K562 (cell line): Measurements from ENCODE around the gene VAC14. TPM values are rescaled to one million over a fixed set of nuclear protein-coding genes. Genes with fewer than 3 reads are reported as not detected.

Source experiments
- ATAC-seq: fragments of 200-7000 bp; cut with Tn5 transposase; 3 replicates; pipeline ENCODE4 v1.9.1; 2020; ENCODE audit warnings: moderate library complexity
- BruUV-seq: library from RNA; stranded (reverse); fragments of 400-500 nt; replicated peaks from 2 replicates; lab custom pipeline; 2021; lab: Mats Ljungman, UMichigan
- CTCF ChIA-PET: fragments of 300-600 bp; formaldehyde crosslinking; extraction: SDS; loops from one replicate; lab custom pipeline; 2021; ENCODE audit warnings: low intra/inter-chr PET ratio; lab: Yijun Ruan, JAX
- POLR2A ChIA-PET: fragments of 300-600, 350-650 bp; sonication (Branson Sonifier 250); formaldehyde crosslinking; extraction: SDS; loops from one replicate; lab custom pipeline; 2021; ENCODE audit warnings: antibody characterized with exemption, inconsistent platforms; lab: Yijun Ruan, JAX
- DNase-seq, 4 experiments: peaks; one replicate each; pipeline versions ENCODE4 v3.0.0 to v3.0.0-alpha.2; 2011 to 2018; ENCODE audit warnings: low spot score in 3 of 4, mixed read lengths in 3 of 4; ENCODE audit errors: extremely low read depth in 1 of 4
- FAIRE-seq: peaks from 2 replicates; lab custom pipeline; 2011; peaks lifted over from hg19 to GRCh38; lab: Jason Lieb, UNC
- H2AFZ ChIP-seq: 2 replicates; pipeline ENCODE4 v1.6.0; 2011; ENCODE audit warnings: low read depth, low read length, control low read depth, inconsistent platforms
- H3K27ac ChIP-seq: fragments of 200-600 bp; 3 replicates; pipeline ENCODE4 v1.8.0; 2011; ENCODE audit warnings: low read depth, mild to moderate bottlenecking, control low read depth, inconsistent platforms, low read length, moderate library complexity, mixed read lengths; ENCODE audit errors: extremely low read depth
- H3K27me3 ChIP-seq, 2 experiments: fragments of 300-600 bp in 1 of 2; 2 replicates in 1 of 2; 3 replicates in 1 of 2; pipeline versions ENCODE4 v1.6.0 to v1.8.0; 2011; ENCODE audit warnings: inconsistent platforms in 2 of 2, low read length in 2 of 2, mild to moderate bottlenecking in 1 of 2, mixed read lengths in 1 of 2, moderate library complexity in 1 of 2; ENCODE audit not compliant: control insufficient read depth in 2 of 2, insufficient read depth in 2 of 2
- H3K36me3 ChIP-seq: fragments of 300-600 bp; 3 replicates; pipeline ENCODE4 v1.8.0; 2011; ENCODE audit warnings: mild to moderate bottlenecking, low read length, inconsistent platforms; ENCODE audit not compliant: control insufficient read depth, insufficient read depth
- H3K4me1 ChIP-seq, 2 experiments: fragments of 200-600 bp in 1 of 2; replicated peaks in 1 of 2; 2 replicates in 1 of 2; 3 replicates in 1 of 2; pipeline versions ENCODE4 v1.5.1 to v1.8.0; 2011; ENCODE audit warnings: inconsistent platforms in 2 of 2, low read length in 2 of 2, mild to moderate bottlenecking in 1 of 2, mixed read lengths in 1 of 2, moderate library complexity in 1 of 2; ENCODE audit not compliant: control insufficient read depth in 2 of 2, insufficient read depth in 2 of 2
- H3K4me2 ChIP-seq: 2 replicates; pipeline ENCODE4 v1.6.1; 2011; ENCODE audit warnings: low read length, control low read depth, inconsistent platforms, mixed read lengths; ENCODE audit not compliant: insufficient read depth
- H3K4me3 ChIP-seq: fragments of 200-600 bp; sonication (generic), shearing (Covaris generic); 2 replicates; pipeline ENCODE4 v1.5.1; 2016; ENCODE audit warnings: control low read depth, inconsistent platforms
- H3K79me2 ChIP-seq: fragments of 200-600 bp; 3 replicates; pipeline ENCODE4 v1.8.0; 2011; ENCODE audit warnings: low read length, inconsistent platforms; ENCODE audit not compliant: control insufficient read depth, insufficient read depth
- H3K9ac ChIP-seq, 2 experiments: 2 replicates each; pipeline versions ENCODE4 v1.6.0 to v1.6.1; 2011; ENCODE audit warnings: low read depth in 2 of 2, low read length in 2 of 2, control low read depth in 1 of 2, inconsistent platforms in 1 of 2, mild to moderate bottlenecking in 1 of 2, mixed read lengths in 1 of 2; ENCODE audit not compliant: insufficient read depth in 1 of 2
- H3K9me1 ChIP-seq: one replicate; pipeline ENCODE4 v1.6.0; 2011; ENCODE audit warnings: inconsistent platforms, mild to moderate bottlenecking, low read length, moderate library complexity; ENCODE audit not compliant: control insufficient read depth, insufficient read depth
- H3K9me3 ChIP-seq: replicated peaks from 2 replicates; pipeline ENCODE4 v1.5.1; 2011; ENCODE audit warnings: low read depth, low read length, inconsistent platforms; ENCODE audit not compliant: control insufficient read depth, insufficient read depth
- H4K20me1 ChIP-seq: replicated peaks from 2 replicates; pipeline ENCODE4 v1.6.1; 2011; ENCODE audit warnings: low read length, inconsistent platforms, mixed read lengths; ENCODE audit not compliant: control insufficient read depth, insufficient read depth
- BCLAF1 ChIP-seq, 2 experiments: fragments of 450-650 bp in 1 of 2; IDR thresholded peaks; 2 replicates each; pipeline ENCODE4 v1.6.1; 2011 to 2017; ENCODE audit warnings: low read depth in 2 of 2, antibody characterized with exemption in 1 of 2, borderline replicate concordance in 1 of 2, low read length in 1 of 2, mild to moderate bottlenecking in 1 of 2, mixed read lengths in 1 of 2; ENCODE audit not compliant: control insufficient read depth in 1 of 2
- CGGBP1 ChIP-seq: fragments of 250-450 bp; sonication (Bioruptor Pico); IDR thresholded peaks from 2 replicates; pipeline ENCODE4 v1.9.0; 2021; ENCODE audit warnings: mild to moderate bottlenecking
- HSF4 ChIP-seq: fragments of 250-450 bp; sonication (Bioruptor Pico); IDR thresholded peaks from 2 replicates; pipeline ENCODE4 v2.1.2; 2022; ENCODE audit warnings: mild to moderate bottlenecking, moderate library complexity, borderline replicate concordance
- PHTF2 ChIP-seq: fragments of 250-450 bp; sonication (Bioruptor Pico); IDR thresholded peaks from 2 replicates; pipeline ENCODE4 v1.5.0; 2021; ENCODE audit warnings: mild to moderate bottlenecking
- PTRF ChIP-seq: fragments of 450-650 bp; IDR thresholded peaks from 2 replicates; pipeline ENCODE4 v1.6.1; 2016; ENCODE audit warnings: mild to moderate bottlenecking, missing genetic modification characterization, missing compliant biosample characterization
- ZNF224 ChIP-seq: sonication (generic); formaldehyde crosslinking; IDR thresholded peaks from 2 replicates; pipeline ENCODE4 v1.8.0; 2022; ENCODE audit warnings: mild to moderate bottlenecking, missing genetic modification reagents
- WGBS: fragments of 100-300 bp; shearing (Covaris generic); methylation state at CpG from one replicate; pipeline ENCODE4 v1.1.6; 2016; ENCODE audit warnings: low coverage, mixed read lengths; ENCODE audit not compliant: insufficient coverage; ENCODE audit errors: missing lambda C conversion rate; 5-methylcytosine and 5-hydroxymethylcytosine counted together
- in situ Hi-C: fragments of 300-500 bp; cut with MboI; formaldehyde crosslinking; loops from 4 replicates; pipeline ENCODE4 v1.15.0; 2018; ENCODE audit warnings: inconsistent platforms, mixed read lengths
- intact Hi-C: fragments of 100-400 bp; cut with micrococcal nuclease; formaldehyde crosslinking; loops from 2 replicates; pipeline ENCODE4 v1.14.2; 2022
- polyA plus RNA-seq, 8 experiments: library from polyadenylated mRNA; depleted of rRNA in 4 of 8; stranded (reverse) in 5 of 8; unstranded in 3 of 8; fragments of >200 nt; fragmentation: Nextera tagmentation in 2 of 8; fragmentation: Illumina TruSeq in 1 of 8; extraction: Ambion mirVana in 2 of 8; extraction: Trizol in 1 of 8; gene quantifications; 2 replicates each; pipeline versions ENCODE4 v1.2.1 to v1.2.3, GENCODE V29; 2011 to 2014; ENCODE audit warnings: inconsistent platforms in 1 of 8, missing spikeins in 1 of 8
- total RNA-seq, 7 experiments: library from RNA; depleted of rRNA in 6 of 7; stranded (reverse); fragments of >200 nt in 6 of 7; fragmentation: Illumina TruSeq in 2 of 7; extraction: Trizol in 2 of 7; gene quantifications; 2 replicates each; pipeline versions ENCODE4 v1.2.1 to v1.2.3, GENCODE V29; 2011 to 2021; ENCODE audit warnings: low replicate concordance in 1 of 7

Gene VAC14
- total and polyA plus RNA-seq, 9 of the 15 experiments (the other 6 are each of a cell fraction or from before 2014, with no cell fraction given), result 1.3 to 41.6 (median 26.6) TPM

GRCh38 chr16:70710422-70711210, 90.3 kb downstream of the VAC14 start:
- ATAC-seq (no peak), DNase-seq (no peak), FAIRE-seq (no peak)
- no peaks in the 10 kb centered on the region for H4K20me1 ChIP-seq
- peaks cover 3% of the 10 kb centered on the region; the same call in 1 of the 3 replicates for H3K36me3 ChIP-seq
- WGBS, result 88% methylated on average over 28 of the region's 31 CpGs
- in situ Hi-C loops, result no loop called here
- ChIA-PET POLR2A (interaction anchor here (0.6 kb wide), 1 partner anchor 15 kb away, joined by 4 read pairs; no protein-coding TSS in a partner anchor), CTCF (no interaction called here)
- H3K9me1 ChIP-seq, result no peaks in the 10 kb centered on the region
- H3K4me2 ChIP-seq, result no peak overlapping the region
- peaks cover 2 to 14% of the 10 kb centered on the region in 2 experiments; a peak in 3 of 5 replicates for H3K4me1 ChIP-seq
- H3K79me2 ChIP-seq, result no peaks in the 10 kb centered on the region
- BruUV-seq, result no TSS peak
- H3K9me3 ChIP-seq, result no peaks in the 10 kb centered on the region
- TF ChIP-seq HSF4 (CRISPR knock-in tag), result no peak
- TF ChIP-seq BCLAF1 (IDR thresholded peaks at IDR 0.05; ENCODE audit: borderline replicate concordance in 1 of 2, control insufficient read depth in 1 of 2, low read depth in 2 of 2, low read length in 1 of 2), result no peak
- no peak for TF ChIP-seq PTRF (tag)
- no peak for TF ChIP-seq PHTF2 (CRISPR knock-in tag)
- no peak for TF ChIP-seq CGGBP1 (CRISPR knock-in tag)
- no peak for TF ChIP-seq ZNF224
- intact Hi-C loops, result no loop called here
- H3K9ac ChIP-seq, result peak overlapping the region in 1 of 2 experiments; percentile 65; a peak in 1 of 4 replicates
- no peak overlapping the region for H3K4me3 ChIP-seq
- H3K27ac ChIP-seq, result no peak overlapping the region
- H2AFZ ChIP-seq, result no peak overlapping the region
- no peaks in the 10 kb centered on the region for H3K27me3 ChIP-seq
